ENCODE measurements around the gene WDR83.
"Not testable (repeated sequence)": the region's sequence is repeated elsewhere in the genome, so short reads cannot be mapped to it uniquely, and the experiment has no call there.

Gene WDR83

DNA sequence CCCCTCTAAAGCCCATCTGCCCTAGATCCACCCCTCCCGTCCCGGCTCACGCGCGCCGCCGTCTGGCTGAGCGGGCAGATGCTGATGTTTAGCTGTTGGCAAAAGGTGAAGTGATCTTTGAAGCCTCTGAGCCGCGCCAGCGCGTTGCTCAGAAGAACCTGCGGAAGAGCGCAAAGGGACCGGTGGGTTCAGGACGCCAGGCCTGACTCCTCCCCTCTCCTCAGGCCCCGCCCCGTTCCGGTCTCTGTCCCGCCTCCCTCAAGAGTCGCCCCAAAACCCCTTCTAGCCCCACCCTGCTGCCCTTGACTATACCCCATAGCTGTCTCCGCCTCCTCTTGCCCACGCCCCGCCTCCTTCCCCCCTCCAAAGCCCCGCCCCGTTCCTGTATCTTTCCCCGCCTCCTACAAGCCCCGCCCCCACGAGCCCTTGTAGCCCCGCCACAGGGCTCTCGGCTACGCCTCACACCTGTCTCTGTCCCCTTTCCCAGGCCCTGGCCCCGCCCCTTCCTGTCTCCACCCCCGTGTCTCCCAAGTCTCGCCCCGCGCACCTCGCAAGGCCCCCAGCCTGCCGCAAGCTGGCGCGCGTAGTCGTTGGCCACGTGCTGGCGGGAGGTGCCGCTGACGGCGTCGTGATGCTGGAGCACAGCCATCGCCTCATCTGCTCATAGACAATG is 9.6 kb upstream of the WDR83 start:
- no peak for DNase-seq

DNA sequence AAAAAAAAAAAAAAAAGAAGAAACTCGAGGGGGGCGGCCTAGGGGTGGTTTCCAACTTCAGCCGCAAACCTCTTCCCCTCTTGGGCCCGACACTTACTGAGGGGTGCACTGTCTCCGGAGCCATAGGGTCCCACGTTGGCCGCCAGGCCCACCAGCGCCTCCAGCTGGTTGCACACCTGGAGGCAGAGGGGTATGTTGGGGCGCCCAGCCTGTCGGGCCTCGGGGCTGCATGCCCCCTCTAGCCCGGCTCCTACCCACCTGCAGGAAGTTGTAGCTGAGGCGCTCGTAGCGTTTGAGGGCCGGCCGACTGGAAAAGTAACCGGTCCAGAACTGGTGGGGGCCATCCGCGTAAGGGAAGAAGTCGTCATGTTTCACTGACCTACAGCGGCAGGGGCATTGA is 8.6 kb upstream of the WDR83 start:
- DNase-seq, result no peak

DNA sequence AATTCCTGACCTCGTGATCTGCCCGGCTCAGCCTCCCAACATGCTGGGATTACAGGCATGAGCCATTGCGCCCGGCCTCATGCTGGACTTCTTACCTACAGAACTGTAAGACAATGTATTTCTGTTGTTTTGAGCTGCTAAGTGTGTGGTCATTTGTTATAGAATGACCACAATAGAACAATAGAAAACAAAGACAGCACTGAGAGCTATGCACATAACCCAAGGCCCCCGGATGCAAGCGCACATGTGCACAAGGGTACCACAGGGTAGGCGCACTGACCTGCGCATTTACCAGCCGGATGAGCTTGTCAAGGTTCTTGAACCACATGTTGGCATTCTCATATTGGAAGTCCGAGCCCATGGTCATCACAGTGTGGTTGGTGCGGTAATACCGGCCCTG is 5.6 kb upstream of the WDR83 start:
- DNase-seq, result no peak

DNA sequence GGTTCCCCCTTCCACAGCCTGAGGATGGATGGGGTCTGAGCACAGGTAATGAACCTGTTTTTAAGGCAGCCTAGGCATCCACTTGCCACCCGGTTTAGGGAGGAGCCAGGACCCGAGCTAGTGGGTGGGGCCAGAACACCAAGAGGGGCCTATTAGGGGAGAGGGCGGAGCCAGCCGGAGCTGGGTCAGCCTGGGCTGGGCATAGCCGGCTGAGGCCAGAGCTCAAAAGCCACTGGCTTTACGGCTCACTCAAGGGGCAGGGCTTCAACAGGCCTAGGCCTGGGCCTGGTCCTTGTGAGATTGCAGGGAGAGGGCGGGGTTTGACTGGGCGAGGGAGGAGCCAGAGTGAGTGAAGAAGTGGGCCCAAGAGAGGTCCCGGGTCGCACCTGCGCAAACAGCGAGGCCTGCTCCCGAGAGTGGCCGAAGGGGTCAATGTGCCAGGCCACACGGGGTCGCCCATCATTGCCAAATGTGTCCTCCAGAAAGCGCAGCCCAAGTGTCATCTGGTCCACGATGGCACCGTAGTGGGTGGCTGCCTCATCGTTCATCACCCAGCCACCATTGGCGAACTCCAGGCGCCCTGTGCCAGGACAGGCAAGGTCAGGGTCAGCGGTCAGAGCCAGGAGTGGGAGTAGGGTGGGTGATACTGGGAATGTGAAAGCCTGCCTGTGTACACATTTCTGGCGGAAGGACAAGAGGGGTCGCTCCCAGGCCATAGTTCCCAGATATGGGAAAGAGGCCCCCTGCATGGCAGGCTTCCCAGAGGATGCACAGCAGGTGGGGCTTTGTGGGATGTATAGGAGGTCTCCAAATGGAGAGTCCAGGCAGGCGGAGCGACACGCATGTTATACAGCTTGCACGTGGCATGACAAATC is 2.0 kb upstream of the WDR83 start:
- no peak for DNase-seq

DNA sequence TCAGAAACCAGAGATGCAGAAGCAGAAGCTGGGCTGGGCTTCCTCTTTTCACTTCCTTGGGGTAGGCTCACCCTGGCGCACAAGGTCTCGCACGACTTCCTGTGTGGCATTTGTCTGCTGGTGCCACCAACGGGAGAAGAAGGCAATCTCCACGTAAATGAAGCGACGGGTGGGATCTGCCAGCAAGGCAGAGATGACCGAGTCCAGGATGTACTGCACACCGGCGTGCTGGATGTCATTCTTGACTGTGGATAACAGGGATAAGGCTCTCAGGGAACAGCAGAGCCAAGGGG is 1.4 kb upstream of the WDR83 start:
- peak; percentile 68 for DNase-seq

DNA sequence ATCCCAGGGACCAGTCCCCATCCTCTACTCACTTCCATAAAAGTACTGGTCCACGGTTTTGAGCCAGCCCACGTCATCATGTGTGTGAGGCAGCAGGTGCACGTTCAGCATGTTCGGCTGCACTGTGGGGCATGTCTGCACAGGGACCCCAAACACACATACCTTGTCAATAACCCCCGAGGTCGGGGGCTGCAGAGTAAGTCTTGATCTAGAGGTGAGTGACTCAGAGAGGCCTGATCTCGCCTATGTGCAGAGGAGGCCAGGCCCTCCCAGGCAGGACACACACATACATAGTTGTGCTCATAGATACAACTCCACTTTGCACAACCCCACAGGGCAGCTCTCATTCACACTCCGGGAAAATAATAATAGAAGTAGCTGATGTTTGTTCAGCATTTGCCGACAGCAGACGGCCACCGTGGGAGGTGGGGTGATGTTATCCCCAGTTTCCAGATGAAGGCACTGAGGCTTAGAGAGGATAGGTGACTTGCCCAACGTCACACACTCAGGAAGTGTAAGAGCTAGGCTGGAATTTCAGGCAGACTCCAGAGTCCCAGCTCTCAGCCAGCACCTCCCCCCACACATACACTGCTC is 839 bp upstream of the WDR83 start:
- no peak for DNase-seq

DNA sequence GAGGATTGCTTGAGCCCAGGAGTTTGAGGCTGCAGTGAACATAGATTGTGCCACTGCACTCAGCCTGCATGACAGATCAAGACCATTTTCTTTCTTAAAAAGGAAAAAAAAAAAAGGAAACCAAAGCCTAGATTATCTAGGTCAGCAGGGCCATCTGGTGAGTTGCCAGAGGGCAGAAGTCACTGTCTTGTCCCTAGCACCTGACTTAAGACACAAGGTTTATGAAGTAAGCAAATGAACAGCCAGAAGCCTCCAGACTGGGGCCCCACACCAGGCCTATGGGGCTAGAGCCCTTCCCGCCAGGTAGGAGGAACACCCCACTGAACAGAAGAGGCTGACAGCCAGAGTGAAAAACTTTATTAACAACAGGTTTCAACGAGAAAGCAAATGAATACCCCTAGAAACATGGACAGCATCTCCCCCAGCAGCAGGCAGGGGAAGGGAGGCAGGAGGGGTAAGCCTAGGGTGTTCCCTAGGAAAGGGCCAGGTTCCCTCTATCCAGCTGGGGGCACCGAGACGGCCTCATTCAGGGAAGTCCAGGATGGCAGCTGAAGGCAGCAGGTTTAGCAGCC is 1.2 kb downstream of the WDR83 start:
- no peak for DNase-seq

DNA sequence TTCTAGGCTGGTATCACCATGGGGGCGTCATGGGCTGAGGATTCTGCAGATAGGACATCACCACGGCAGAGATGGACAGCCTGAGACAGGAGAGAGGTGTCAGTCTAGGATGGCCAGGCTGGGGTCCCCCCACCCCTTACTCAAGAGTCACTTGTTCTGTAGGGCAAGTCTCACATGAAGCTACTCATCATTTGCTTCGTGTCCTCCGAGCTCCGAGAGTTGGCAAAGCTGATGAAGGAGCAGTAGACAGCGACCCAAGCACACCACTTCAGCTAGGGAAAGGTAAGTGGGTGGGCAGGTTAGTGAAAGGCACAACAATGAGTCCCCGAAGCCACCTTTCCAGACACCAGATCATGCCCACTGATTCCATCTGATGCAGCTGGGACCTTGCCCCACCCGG is 1.7 kb downstream of the WDR83 start:
- no peak for DNase-seq

DNA sequence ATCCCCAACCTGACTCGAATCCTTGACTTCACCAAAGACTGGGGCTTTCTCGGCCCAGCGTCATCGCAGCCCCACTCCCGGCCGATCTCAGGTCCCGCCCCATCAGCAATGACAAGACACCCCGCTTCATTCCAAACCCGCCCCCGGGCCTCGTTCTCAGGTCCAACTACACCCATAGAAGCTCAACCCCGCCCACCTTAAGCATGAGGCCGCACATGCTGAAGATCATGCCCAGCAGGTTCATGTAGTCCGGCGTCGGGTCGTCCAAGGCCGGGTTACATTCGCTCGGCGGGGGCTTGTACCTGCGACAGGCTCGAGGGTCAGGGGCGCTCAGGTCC is 2.3 kb downstream of the WDR83 start:
- DNase-seq, result peak; percentile 87

DNA sequence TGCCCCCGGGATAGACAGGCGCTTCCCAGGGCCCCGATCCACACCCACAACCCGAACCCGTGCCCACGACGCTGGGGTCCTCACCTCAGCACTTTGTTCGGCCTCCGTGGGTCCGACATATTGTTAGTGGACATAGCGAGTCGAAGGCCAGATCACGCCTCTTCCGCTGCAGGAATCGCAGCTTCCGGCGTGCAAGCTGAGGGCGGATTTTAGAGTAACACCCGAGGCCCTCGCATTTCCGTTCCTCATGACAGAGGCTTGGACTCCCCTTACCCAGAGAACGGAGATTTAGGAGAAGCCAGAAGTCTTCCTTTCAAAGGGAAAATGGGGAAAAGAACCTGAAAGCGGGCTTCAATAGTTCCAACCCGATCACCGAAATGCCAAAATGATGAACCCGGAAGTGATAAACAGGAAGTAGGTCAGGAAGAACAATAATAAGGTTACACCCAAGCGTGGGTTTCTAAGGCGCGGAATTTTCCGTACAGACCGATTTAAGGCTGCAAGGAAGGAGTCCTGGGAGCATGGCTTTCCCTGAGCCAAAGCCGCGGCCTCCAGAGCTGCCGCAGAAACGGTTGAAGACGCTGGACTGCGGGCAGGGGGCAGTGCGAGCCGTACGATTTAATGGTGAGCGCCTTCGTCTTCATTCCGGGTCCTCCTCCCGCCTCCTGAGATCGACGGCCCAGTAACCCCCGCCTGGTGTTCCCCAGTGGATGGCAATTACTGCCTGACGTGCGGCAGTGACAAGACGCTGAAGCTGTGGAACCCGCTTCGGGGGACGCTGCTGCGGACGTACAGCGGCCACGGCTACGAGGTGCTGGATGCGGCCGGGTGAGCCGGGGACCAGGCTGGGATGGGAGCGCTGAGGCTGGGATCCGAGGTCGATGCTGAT is 2.9 kb downstream of the WDR83 start:
- DNase-seq, result peak; percentile 84

DNA sequence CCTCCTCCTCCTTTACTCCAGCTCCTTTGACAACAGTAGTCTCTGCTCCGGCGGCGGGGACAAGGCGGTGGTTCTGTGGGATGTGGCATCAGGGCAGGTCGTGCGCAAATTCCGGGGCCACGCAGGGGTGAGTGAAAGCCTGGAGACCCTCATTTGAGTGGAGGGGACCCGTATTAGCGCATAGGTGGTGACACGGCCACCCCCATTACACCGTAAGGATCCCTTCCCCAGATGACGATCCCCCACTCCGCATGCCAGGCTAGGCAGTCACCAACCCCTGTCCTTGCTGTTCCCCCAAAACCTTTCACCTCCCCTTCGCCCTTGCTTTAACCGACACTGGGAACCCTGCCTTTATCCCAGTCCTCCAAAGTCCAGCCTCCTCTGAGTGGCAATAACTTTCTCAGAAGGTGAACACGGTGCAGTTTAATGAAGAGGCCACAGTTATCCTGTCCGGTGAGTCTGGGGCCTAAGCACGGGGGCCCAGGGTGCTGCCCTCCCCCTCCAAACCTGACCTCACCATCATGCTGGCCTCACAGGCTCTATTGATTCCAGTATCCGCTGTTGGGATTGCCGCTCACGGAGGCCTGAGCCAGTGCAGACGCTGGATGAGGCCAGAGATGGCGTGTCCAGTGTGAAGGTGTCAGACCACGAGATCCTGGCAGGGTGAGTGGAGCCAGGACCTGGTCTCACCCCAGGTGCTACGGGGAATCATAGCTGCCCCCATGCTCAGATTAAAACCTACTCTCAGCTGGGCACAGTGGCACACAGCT is 3.7 kb downstream of the WDR83 start:
- DNase-seq, result no peak

DNA sequence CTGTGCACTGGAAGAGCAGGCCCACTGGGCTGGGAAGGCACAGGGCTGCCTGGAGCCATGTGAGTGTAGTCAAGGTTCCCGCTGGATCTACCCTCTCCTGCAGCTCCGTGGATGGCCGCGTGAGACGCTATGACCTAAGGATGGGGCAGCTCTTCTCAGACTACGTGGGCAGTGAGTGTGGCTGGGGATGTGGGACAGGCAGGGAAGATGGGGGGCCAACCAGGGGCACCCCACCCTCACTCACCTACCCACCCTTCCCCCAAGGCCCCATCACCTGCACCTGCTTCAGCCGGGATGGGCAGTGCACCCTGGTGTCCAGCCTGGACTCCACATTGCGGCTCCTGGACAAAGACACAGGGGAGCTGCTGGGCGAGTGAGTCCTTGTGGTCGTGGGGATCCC is 6.1 kb downstream of the WDR83 start:
- DNase-seq, result no peak

DNA sequence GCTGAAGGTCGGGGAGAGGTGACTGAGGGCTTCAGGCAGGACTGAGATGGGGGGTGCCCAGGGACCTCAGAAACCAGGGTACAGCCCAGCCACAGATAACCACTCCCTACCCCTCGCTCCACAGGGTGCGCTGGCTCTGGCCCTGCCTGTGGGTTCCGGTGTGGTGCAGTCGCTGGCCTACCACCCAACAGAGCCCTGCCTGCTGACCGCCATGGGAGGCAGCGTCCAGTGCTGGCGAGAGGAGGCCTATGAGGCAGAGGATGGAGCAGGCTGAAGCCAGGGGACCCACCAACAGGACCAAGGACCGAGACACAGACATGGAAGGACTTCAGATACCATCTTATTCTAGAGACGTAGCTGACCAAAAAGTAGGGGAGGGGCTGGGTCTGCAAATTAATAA is 8.8 kb downstream of the WDR83 start:
- DNase-seq, result no peak

DNA sequence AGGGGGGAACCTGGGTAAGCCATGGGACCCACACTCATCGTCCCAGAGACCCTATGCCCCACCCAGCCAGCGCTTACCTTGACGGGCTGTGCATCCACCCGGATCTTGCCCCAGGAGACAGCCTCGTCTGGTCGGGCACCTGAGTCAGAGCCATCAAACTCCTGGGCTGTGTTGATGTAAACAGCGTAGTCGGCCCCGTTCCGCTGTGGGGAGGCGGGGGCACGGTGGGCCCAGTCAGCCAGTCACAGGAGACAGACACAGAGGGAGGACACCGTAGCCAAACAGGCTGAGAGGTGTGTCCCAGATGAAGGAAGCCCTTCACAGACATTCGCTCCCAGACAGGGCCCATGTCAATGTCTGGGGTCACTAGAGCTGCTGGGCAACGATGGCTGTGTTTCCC is 9.3 kb downstream of the WDR83 start:
- DNase-seq, result no peak

DNA sequence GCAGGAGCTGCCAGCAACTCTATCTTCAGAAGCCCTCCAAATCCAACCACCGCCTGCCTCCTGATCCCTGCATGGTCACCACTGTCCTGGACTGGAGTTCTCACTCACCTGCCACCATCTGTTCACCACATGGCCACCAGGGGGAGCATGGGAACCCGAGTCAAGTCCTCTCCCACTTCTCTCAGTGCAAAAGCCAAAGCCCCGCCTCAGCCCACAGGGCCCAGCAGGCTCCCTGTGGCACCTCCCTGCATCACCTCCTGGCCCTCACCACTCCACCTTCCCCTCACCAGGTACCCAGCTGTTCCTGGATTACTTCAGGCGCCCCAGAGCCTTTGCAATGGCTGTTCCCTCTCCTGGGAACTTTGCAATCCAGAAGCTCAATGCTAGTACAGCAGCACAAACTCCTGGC is 9.8 kb downstream of the WDR83 start:
- peak; percentile 85 for DNase-seq

DNA sequence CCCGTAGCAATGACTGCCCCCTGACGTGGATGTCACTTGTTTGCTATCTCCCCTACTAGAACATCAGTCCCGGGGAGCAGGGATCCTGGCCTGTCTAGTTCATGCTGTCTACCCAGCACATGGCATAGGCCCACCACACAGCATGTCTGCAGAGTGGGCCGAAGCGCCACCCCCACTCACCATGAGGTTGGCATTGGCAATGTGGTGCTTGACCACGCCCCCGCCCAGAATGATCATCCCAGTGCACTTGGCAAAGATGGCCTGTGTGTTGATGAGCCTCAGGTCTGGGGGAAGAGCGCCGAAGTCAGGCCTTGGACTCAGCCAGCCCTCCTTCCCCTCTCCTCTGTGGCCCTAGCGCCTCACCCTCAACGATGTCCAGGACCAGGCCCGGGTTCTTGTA is 10.3 kb downstream of the WDR83 start:
- DNase-seq, result no peak

DNA sequence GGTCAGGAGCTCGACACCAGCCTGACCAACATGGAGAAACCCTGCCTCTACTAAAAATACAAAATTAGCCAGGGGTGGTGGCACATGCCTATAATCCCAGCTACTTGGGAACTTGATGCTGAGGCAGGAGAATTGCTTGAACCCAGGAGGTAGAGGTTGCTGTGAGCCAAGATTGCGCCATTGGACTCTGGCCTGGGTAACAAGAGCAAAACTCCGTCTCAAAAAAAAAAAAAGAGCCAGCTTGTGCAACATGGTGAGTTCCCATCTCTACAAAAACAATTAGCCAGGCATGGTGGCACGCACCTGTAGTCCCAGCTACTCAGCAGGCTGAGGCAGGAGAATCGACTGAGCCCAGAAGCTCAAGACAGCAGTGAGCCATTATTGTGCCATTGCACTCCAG is 11.4 kb downstream of the WDR83 start:
- not testable (repeated sequence) for DNase-seq

DNA sequence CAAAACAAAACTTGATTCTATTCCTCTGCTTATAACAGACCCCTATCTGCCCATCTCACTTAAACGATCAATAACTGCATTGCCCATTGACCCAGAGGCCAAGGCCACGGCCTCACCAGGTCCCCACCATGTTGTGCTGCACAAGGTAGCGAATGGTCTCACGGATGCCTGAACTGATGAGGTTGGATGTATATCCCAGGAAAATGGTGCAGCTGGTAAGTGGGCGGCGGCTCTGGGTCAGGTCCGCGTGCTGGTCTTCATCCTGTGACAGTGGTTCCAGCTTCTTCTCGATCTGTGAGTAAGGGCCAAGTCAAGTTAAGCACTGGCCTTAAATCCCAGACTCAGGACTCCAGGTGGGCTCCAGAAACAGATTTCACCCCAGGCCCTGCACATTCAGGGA is 13.4 kb downstream of the WDR83 start:
- DNase-seq, result no peak

DNA sequence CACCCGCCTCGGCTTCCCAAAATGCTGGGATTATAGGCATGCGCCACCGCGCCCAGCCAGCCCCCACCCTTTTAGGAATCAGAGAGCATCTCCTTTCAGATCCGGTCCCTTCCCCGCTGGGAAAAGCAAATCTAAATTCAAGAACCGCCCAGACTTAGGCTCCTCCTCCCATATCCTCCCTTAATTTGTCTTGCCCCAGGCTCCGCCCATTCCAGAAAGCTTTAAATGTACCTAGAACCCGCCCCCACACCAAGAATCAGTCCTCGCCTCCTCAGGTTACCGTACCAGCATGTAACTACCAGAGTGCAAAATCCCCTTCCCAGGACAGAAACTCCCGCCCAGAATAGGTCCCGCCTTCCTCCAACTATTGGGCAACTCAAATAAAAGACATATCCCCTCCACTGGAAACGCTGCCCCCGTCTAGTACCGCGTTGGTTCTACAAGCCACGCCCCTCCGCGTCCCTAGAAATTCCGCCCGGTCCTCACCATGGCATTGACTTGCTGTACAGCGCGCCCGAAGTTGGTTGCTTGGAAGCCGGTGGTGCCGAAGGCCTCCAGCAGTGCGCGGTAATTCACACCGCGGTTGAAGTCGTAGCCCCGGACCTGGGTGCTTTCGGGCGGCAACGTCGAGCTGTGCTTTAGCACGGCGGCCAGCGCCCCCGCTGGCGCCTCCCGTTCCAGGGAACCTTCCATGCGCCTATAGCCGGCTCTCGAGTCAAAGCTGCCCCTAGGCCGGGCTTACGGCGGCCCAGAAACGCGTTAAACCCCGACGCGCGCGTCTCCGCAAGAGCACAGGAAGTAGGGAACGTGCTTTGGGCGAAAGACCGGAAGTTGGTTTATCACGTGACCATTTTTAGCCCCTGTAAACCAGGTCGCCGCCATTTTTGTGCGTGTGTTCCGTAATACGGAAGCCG is 14.7 kb downstream of the WDR83 start, which contains the start of gene DHPS:
Gene DHPS (minus strand): TSS at position 807 of the 914 bp plus-strand sequence. CDS start 114 bp downstream, at position 693.
- peak; percentile 96 for DNase-seq

DNA sequence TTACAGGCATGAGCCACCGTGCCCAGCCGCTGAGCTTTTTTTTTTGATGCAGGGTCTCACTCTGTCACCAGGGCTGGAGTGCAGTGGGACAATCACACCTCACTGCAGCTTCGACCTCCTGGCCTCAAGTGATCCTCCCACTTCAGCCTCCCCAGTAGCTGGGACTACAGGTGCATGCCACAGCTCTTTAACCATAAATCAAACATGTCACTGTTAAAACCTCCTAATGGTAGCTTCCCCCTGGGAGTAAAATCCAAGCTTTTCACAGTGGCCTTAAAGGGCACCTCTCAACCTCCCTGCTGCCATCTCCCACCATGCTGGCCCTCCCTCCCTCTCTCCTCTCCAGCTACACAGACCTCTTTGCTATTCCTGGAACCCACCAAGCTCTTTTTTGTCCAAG is 19.2 kb downstream of the WDR83 start:
- no peak for DNase-seq
